ENCODE data around the gene MORN1.

MORN1 gene

GRCh38 chr1:2377751-2378440 lies 13.5 kb downstream of the MORN1 start:
- H3K4me3 ChIP-seq (ENCODE audit: low read depth, low read length): no peak overlapping the region
- no peak for DNase-seq (ENCODE audit: low read depth)

- no peak for DNase-seq (ENCODE audit: low read depth)
- no peak overlapping the region for H3K4me3 ChIP-seq (ENCODE audit: low read depth, low read length)
Measured at GRCh38 chr1:2376931-2377672, 14.3 kb downstream of the MORN1 start.

GRCh38 chr1:2376261-2376741 lies 15.1 kb downstream of the MORN1 start:
- no peak overlapping the region for H3K4me3 ChIP-seq (ENCODE audit: low read depth, low read length)
- DNase-seq (ENCODE audit: low read depth): no peak

- DNase-seq (ENCODE audit: low read depth): no peak
- H3K4me3 ChIP-seq (ENCODE audit: low read depth, low read length): no peak overlapping the region
Measured at GRCh38 chr1:2375923-2376260, 15.5 kb downstream of the MORN1 start.

GRCh38 chr1:2375246-2375922 lies 16.0 kb downstream of the MORN1 start:
- DNase-seq (ENCODE audit: low read depth): no peak
- no peak overlapping the region for H3K4me3 ChIP-seq (ENCODE audit: low read depth, low read length)

GRCh38 chr1:2374252-2375155 lies 16.9 kb downstream of the MORN1 start:
- no peak for DNase-seq (ENCODE audit: low read depth)
- no peak overlapping the region for H3K4me3 ChIP-seq (ENCODE audit: low read depth, low read length)

- H3K4me3 ChIP-seq (ENCODE audit: low read depth, low read length): no peak overlapping the region
Measured at GRCh38 chr1:2373551-2374251, 17.7 kb downstream of the MORN1 start.

GRCh38 chr1:2372551-2373490 lies 18.5 kb downstream of the MORN1 start:
- no peak for DNase-seq (ENCODE audit: low read depth)
- H3K4me3 ChIP-seq (ENCODE audit: low read depth, low read length): no peak overlapping the region

More at GRCh38 chr1:2373551-2374251, 17.7 kb downstream of the MORN1 start:
- DNase-seq (ENCODE audit: low read depth): no peak

- DNase-seq (ENCODE audit: low read depth): no peak
- H3K4me3 ChIP-seq (ENCODE audit: low read depth, low read length): no peak overlapping the region
Measured at GRCh38 chr1:2368053-2368744, 23.2 kb downstream of the MORN1 start.

GRCh38 chr1:2363847-2364513 lies 27.4 kb downstream of the MORN1 start:
- DNase-seq (ENCODE audit: low read depth): no peak
- no peak overlapping the region for H3K4me3 ChIP-seq (ENCODE audit: low read depth, low read length)

- no peak overlapping the region for H3K4me3 ChIP-seq (ENCODE audit: low read depth, low read length)
- DNase-seq (ENCODE audit: low read depth): no peak
Measured at GRCh38 chr1:2360588-2361364, 30.6 kb downstream of the MORN1 start.

- DNase-seq (ENCODE audit: low read depth): no peak
- no peak overlapping the region for H3K4me3 ChIP-seq (ENCODE audit: low read depth, low read length)
Measured at GRCh38 chr1:2358651-2359640, 32.4 kb downstream of the MORN1 start.

- no peak for DNase-seq (ENCODE audit: low read depth)
- no peak overlapping the region for H3K4me3 ChIP-seq (ENCODE audit: low read depth, low read length)
Measured at GRCh38 chr1:2358072-2358471, 33.3 kb downstream of the MORN1 start.

- H3K4me3 ChIP-seq (ENCODE audit: low read depth, low read length): no peak overlapping the region
- no peak for DNase-seq (ENCODE audit: low read depth)
Measured at GRCh38 chr1:2356911-2357845, 34.2 kb downstream of the MORN1 start.

Data from skeletal muscle cell (primary cell).